ENCODE results near the gene OLIG3. TPM values are rescaled to one million over a fixed set of nuclear protein-coding genes. Genes with fewer than 3 reads are reported as not detected.

The OLIG3 gene
- total and polyA plus RNA-seq, 2 of the 8 experiments (the other 6 are each of a cell fraction or from before 2014, with no cell fraction given) = 0.60 to 1.3 TPM

DNA sequence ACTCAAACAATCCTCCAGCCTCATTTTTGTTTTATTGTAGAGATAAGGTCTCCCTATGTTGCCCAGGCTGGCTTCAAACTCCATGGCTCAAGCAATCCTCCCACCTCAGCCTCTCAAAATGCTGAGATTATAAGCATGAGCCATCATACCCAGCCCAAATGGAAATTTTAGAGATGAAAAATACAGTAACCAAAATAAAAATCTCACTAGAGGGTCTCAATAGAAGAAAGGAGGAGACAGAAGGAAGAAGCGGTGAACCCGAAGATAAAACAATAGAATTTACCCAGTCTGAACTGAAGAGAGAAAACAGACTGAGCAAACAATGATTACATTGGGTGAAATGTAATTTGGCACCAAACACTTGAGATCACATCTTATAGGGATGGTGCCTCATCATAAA is 16.7 kb upstream of the OLIG3 start:
- Histone ChIP-seq H3K27me3 (replicated peaks in 1 of 4; ENCODE audit: control insufficient read depth in 3 of 4, extremely low read depth in 1 of 4, insufficient read depth in 3 of 4, low read length in 3 of 4) (peaks cover 0 to 3% (median 0%) of the 10 kb centered on the region in 4 experiments; a peak in 3 of 7 replicates), H4K91ac (replicated peaks; ENCODE audit: insufficient read length, low read length) (no peak overlapping the region), H3K18ac (ENCODE audit: extremely low read depth, low read length) (no peak overlapping the region), H2BK120ac (replicated peaks; ENCODE audit: low read depth, low read length) (no peak overlapping the region), H3K23ac (ENCODE audit: insufficient read length) (no peak overlapping the region), H3K9me3 (ENCODE audit: insufficient read depth in 2 of 2, low read depth in 1 of 2, low read length in 1 of 2) (no peaks in the 10 kb centered on the region), H3K79me1 (ENCODE audit: low read depth, low read length) (no peaks in the 10 kb centered on the region), H2BK12ac (ENCODE audit: low read depth, low read length) (no peak overlapping the region), H3K56ac (replicated peaks; ENCODE audit: insufficient read length, low read depth, low read length) (no peak overlapping the region), H2BK5ac (ENCODE audit: low read depth, low read length) (no peak overlapping the region), H2AFZ (ENCODE audit: low read length) (no peak overlapping the region), H2BK15ac (ENCODE audit: low read length) (no peak overlapping the region), H3K27ac (ENCODE audit: low read depth, low read length) (no peak overlapping the region), H2BK20ac (ENCODE audit: low read length) (no peak overlapping the region), H3K4ac (replicated peaks; ENCODE audit: insufficient read length, low read depth, low read length) (no peak overlapping the region), H4K20me1 (replicated peaks in 1 of 2; ENCODE audit: control insufficient read depth in 1 of 2, insufficient read depth in 2 of 2, low read length in 2 of 2) (no peaks in the 10 kb centered on the region), H2AK5ac (ENCODE audit: low read depth, low read length) (no peak overlapping the region), H4K8ac (ENCODE audit: extremely low read depth, insufficient read depth, low read length) (no peak overlapping the region), H4K5ac (ENCODE audit: insufficient read length, low read depth, low read length) (no peak overlapping the region), H3K79me2 (ENCODE audit: control insufficient read depth in 1 of 2, insufficient read depth in 2 of 2, low read length in 2 of 2) (no peaks in the 10 kb centered on the region), H3K4me3 (ENCODE audit: extremely low read depth in 1 of 4, insufficient read depth in 2 of 4, low read depth in 3 of 4, low read length in 4 of 4) (no peak overlapping the region), H3K4me2 (ENCODE audit: insufficient read depth in 1 of 2, low read depth in 2 of 2, low read length in 2 of 2) (no peak overlapping the region), H3K9ac (replicated peaks in 1 of 4; ENCODE audit: extremely low read depth in 1 of 4, low read depth in 3 of 4, low read length in 3 of 4) (no peak overlapping the region), H3K14ac (ENCODE audit: insufficient read length) (no peak overlapping the region), H3K23me2 (ENCODE audit: low read depth, low read length) (no peaks in the 10 kb centered on the region), H3K4me1 (replicated peaks in 1 of 4; ENCODE audit: control insufficient read depth in 3 of 4, insufficient read depth in 4 of 4, low read length in 3 of 4) (peaks cover 3 to 10% (median 8%) of the 10 kb centered on the region in 4 experiments; a peak in 3 of 7 replicates), H3K36me3 (ENCODE audit: control insufficient read depth in 2 of 4, insufficient read depth in 4 of 4, low read length in 3 of 4) (no peaks in the 10 kb centered on the region)
- ChIA-PET POLR2A (ENCODE audit: partially characterized antibody) (interaction anchor here (0.6 kb wide), 1 partner anchor 47 kb away, joined by 3 read pairs; no protein-coding TSS in a partner anchor), CTCF (ENCODE audit: partially characterized antibody) (interaction anchor here (1.2 to 3.3 kb wide), 4 partner anchors 10 to 434 kb away, joined by 3 to 11 read pairs (median 4); no protein-coding TSS in a partner anchor)
- 92% methylated on average over 2 of the region's 2 CpGs; no CpG with 5 or more reads in 1 of the 2 experiments for whole genome bisulfite sequencing, 2 experiments (ENCODE audit: extremely low coverage in 1 of 2, insufficient coverage in 1 of 2, insufficient read length in 1 of 2, insufficient replicate concordance in 2 of 2, low coverage in 1 of 2, low lambda C conversion rate in 2 of 2, missing lambda C conversion rate in 1 of 2)
- DNase-seq (ENCODE audit: low read depth in 1 of 2, low spot score in 2 of 2) (no peak), FAIRE-seq (no peak)
- TF ChIP-seq, protein P1, sequence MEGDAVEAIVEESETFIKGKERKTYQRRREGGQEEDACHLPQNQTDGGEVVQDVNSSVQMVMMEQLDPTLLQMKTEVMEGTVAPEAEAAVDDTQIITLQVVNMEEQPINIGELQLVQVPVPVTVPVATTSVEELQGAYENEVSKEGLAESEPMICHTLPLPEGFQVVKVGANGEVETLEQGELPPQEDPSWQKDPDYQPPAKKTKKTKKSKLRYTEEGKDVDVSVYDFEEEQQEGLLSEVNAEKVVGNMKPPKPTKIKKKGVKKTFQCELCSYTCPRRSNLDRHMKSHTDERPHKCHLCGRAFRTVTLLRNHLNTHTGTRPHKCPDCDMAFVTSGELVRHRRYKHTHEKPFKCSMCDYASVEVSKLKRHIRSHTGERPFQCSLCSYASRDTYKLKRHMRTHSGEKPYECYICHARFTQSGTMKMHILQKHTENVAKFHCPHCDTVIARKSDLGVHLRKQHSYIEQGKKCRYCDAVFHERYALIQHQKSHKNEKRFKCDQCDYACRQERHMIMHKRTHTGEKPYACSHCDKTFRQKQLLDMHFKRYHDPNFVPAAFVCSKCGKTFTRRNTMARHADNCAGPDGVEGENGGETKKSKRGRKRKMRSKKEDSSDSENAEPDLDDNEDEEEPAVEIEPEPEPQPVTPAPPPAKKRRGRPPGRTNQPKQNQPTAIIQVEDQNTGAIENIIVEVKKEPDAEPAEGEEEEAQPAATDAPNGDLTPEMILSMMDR (IDR thresholded peaks at IDR 0.05; ENCODE audit: control extremely low read depth in 1 of 3, insufficient read depth in 1 of 3, low read depth in 1 of 3, low read length in 3 of 3) = no peak
- no peak for TF ChIP-seq CBX5 (IDR thresholded peaks at IDR 0.05; ENCODE audit: low read depth, low read length)
- TF ChIP-seq SUZ12 (IDR thresholded peaks at IDR 0.05; ENCODE audit: low read length) = no peak
- TF ChIP-seq PHF8 (conservative IDR thresholded peaks at IDR 0.05; ENCODE audit: low read depth, low read length) = no peak
- TF ChIP-seq SP4 (IDR thresholded peaks at IDR 0.05; ENCODE audit: low read length) = no peak
- no peak for TF ChIP-seq EP300 (IDR thresholded peaks at IDR 0.05; ENCODE audit: borderline replicate concordance in 1 of 2, low read depth in 2 of 2, low read length in 2 of 2)
- no peak for TF ChIP-seq BACH1 (IDR thresholded peaks at IDR 0.05; ENCODE audit: low read length)
- no peak for TF ChIP-seq POLR2A (IDR thresholded peaks at IDR 0.05; ENCODE audit: control extremely low read depth in 1 of 2, low read depth in 2 of 2, low read length in 2 of 2)
- TF ChIP-seq, protein P2, sequence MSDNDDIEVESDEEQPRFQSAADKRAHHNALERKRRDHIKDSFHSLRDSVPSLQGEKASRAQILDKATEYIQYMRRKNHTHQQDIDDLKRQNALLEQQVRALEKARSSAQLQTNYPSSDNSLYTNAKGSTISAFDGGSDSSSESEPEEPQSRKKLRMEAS (IDR thresholded peaks at IDR 0.05) = no peak
- TF ChIP-seq JUND (IDR thresholded peaks at IDR 0.05; ENCODE audit: low read length) = no peak
- TF ChIP-seq CBX8 (IDR thresholded peaks at IDR 0.05; ENCODE audit: borderline replicate concordance, low read depth, low read length) = no peak
- no peak for TF ChIP-seq SIRT6 (IDR thresholded peaks at IDR 0.05; ENCODE audit: low read length)
